Transverse colon (tissue), 4 donors: Measurements from ENCODE around the gene CEBPB.

ENCODE experiments used
- CTCF ChIP-seq, 5 experiments: fragments of 200-600 bp in 3 of 5; fragments of 450-650 bp in 2 of 5; sonication (generic) in 3 of 5; IDR thresholded peaks; 1 replicate in 2 of 5; 2 replicates in 3 of 5; pipeline ENCODE4 v1.5.1; 2016 to 2017; ENCODE audit warnings: antibody characterized with exemption in 5 of 5, inconsistent platforms in 3 of 5, mild to moderate bottlenecking in 2 of 5, moderate library complexity in 1 of 5
- EP300 ChIP-seq: sonication (generic); formaldehyde crosslinking; IDR thresholded peaks from one replicate; pipeline ENCODE4 v1.6.1; 2017; ENCODE audit warnings: antibody characterized with exemption, low read depth
- POLR2A ChIP-seq: fragments of 450-650 bp; IDR thresholded peaks from one replicate; pipeline ENCODE4 v1.6.1; 2016; ENCODE audit warnings: antibody characterized with exemption, mild to moderate bottlenecking, moderate library complexity
- POLR2AphosphoS5 ChIP-seq, 3 donors: sonication (generic); formaldehyde crosslinking; IDR thresholded peaks; one replicate each; pipeline ENCODE4 v1.6.1; 2016; ENCODE audit warnings: antibody characterized with exemption in 3 of 3

DNA sequence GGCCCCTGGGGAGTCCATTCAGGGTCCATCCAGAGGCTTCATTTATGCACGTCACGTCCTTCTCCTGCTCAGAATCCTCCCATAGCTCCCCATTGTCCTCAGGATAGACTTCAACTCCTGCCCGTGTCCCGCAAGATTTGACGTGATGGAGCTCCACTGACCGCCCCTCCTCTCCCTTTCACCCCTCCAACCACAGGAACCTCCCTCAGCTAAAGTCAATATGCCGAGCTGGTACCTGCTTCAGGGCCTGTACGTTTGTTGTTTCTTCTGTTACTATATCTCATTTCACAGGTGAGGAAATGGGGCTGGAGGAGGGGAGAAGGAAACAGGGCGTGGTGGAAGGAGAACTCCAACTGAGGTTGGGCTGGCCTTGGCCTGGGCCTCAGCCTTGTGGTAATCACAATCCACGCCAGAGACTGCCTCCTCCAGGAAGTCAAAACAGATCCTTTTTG, 38.6 kb downstream of the CEBPB start:
- TF ChIP-seq CTCF (IDR thresholded peaks at IDR 0.05), result no peak
- no peak for TF ChIP-seq POLR2A
- TF ChIP-seq EP300, result no peak
- no peak for TF ChIP-seq POLR2AphosphoS5 (IDR thresholded peaks at IDR 0.05)
